GM23248 (cell line): ENCODE measurements around the gene SOX6.

ENCODE experiments used
- EZH2 ChIP-seq: fragments of 200-600 bp; sonication (generic); IDR thresholded peaks from 2 replicates; pipeline ENCODE4 v1.6.1; 2018; ENCODE audit warnings: antibody characterized with exemption, mild to moderate bottlenecking; ENCODE audit not compliant: insufficient read depth, poor library complexity, severe bottlenecking
- EZH2phosphoT487 ChIP-seq: fragments of 200-600 bp; sonication (generic); IDR thresholded peaks from 2 replicates; pipeline ENCODE4 v1.6.1; 2018; ENCODE audit warnings: antibody characterized with exemption, moderate library complexity, mild to moderate bottlenecking, low read depth; ENCODE audit not compliant: insufficient read depth

GRCh38 chr11:15947681-15948648, 408.4 kb downstream of the SOX6 start:
- TF ChIP-seq EZH2 (no peak), EZH2phosphoT487 (no peak)
